ELR (cell line): Measurements from ENCODE around the gene CSTB.

Experiments
- DNase-seq: peaks from one replicate; pipeline ENCODE4 v3.0.0-alpha.2; 2015; ENCODE audit warnings: low read depth

CSTB gene

GRCh38 chr21:43810505-43811261, 34.6 kb upstream of the CSTB start:
- DNase-seq = peak; percentile 72

GRCh38 chr21:43809853-43810504, 33.9 kb upstream of the CSTB start:
- no peak for DNase-seq

DNA sequence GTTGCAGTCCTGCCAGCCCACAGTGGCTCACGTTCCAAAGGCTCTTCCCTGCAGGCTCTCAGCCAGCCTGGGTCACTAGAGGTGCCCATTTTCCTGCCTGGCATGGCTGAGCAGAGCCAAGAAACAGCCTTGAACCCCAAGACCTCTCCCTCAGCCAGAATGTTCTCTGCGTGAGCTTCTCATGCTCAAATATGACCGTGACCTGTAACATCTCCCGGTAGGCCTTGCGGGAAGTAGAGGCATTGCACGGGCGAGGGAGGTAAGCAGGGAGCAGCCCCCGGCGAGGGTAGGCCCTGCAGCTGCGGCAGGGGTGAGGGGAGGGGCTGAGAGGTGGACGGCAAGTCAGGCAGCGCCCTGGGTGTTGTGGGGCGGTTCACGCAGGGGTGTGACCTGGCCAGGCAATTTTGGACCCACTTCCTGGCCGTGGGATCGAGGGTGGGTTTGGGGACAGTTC, 33.3 kb upstream of the CSTB start:
- DNase-seq = no peak

- no peak for DNase-seq
Measured at GRCh38 chr21:43808832-43809251, 32.7 kb upstream of the CSTB start.

GRCh38 chr21:43808367-43808766, 32.3 kb upstream of the CSTB start:
- DNase-seq = no peak

- DNase-seq = no peak
Measured at GRCh38 chr21:43806017-43806710, 30.1 kb upstream of the CSTB start.

DNA sequence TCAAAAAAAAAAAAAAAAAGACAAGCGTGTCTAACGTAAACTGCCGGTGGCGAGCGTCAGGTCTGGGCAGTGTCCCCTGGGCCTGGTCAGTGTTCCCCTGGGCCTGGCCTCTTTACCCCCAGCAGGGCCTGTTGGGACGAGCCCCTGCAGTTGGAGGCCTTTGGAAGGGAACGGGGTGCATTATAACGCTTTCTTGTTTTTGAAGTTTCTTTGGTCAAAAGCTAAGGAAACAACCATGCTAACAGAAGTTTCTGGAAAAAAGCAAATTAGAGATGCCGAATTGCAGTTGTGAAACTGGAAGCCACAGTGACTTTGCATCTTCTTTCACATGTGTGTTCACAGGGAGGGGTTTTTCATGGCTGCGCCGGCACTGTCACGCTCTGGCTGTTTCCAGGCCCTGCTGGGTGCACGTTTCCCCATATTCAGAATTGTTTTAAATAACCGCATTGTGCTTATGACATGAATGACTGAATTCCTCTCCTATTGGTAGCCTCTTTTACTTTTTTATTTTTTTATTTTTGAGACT, 29.2 kb upstream of the CSTB start:
- no peak for DNase-seq

DNA sequence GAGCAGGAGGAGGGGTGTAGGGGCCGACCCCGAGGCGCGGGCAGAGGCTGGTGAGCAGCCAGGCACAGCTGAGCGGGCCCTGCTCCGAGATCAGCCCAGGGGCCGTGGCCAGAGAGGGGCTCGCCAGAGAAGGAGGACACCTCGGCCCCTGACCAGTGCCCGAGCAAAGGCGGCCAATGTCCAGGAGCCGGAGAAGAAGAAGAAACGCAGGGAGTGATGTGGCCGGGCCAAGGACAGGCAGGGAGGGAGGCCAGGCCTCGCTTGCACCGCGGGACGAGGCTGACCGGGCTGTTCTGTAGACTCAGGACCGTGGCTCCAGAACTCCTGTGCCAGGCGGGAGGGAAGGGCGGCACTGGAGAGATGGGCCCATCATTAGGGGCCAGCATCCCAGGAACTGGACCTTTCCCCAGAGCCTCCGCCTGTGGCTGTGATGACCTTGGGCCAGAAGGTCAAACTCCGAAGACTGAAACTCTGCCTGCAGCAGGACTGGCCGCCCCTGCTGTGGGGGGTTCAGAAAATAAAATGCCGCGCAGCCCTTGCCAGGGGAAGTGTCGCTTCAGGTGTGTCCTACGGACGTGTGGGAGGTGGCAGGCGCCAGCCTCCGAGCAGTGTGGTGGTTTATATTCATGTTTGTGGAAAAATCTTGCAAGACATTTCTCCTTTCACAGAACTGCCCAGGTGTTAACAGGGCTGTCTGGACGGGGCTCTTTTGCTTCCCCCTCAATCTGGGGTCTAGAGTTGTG, 27.6 kb upstream of the CSTB start:
- no peak for DNase-seq

GRCh38 chr21:43802713-43803313, 26.7 kb upstream of the CSTB start:
- no peak for DNase-seq

- no peak for DNase-seq
Measured at GRCh38 chr21:43801006-43801783, 25.1 kb upstream of the CSTB start.

GRCh38 chr21:43800566-43800965, 24.5 kb upstream of the CSTB start:
- DNase-seq = no peak

DNA sequence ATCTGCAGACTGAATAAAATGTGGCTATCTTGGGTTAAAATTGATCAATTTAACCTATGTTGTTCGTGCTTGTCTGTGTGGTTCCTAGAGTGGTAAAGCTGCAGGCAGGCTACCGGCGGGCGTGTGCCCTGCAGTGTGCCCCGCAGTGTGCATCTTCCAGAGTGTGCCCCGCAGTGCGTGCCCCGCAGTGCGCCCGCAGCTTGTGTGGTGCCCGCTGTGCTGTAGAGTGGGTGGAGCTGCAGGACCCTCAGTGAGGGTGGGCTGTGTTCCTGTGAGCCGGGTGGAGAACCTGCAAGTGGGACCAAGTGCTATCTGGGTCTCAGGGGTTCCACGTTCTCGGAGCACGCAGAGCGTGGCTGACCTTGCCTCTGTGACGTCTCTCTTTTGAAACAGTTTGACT, 24.0 kb upstream of the CSTB start:
- no peak for DNase-seq

DNA sequence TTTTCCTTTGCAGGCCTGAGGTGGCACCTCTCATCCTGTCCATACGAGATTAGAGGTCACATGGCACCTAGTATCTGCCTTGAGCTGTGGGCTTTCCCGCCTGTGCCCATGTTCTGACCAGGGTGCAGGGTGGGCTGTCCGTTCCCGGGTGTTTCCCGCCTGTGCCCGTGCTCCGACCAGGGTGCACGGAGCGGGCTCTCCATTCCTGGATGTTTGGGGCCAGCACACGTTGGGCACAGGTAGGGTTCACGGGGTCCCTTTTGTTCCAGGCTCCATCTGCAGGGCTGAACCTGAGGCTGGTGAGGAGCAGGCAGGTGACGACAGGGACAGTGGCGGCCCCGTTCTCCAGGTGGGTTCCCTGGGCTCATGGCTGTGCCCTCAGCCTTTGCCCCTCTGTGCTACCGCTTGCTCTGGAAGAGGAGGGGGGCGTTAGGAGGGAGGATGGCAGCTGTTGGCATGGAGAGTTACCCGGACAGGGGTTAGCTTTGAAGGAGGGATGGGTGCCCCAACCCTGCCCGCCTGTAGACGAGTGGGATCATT, 23.3 kb upstream of the CSTB start:
- DNase-seq = no peak

DNA sequence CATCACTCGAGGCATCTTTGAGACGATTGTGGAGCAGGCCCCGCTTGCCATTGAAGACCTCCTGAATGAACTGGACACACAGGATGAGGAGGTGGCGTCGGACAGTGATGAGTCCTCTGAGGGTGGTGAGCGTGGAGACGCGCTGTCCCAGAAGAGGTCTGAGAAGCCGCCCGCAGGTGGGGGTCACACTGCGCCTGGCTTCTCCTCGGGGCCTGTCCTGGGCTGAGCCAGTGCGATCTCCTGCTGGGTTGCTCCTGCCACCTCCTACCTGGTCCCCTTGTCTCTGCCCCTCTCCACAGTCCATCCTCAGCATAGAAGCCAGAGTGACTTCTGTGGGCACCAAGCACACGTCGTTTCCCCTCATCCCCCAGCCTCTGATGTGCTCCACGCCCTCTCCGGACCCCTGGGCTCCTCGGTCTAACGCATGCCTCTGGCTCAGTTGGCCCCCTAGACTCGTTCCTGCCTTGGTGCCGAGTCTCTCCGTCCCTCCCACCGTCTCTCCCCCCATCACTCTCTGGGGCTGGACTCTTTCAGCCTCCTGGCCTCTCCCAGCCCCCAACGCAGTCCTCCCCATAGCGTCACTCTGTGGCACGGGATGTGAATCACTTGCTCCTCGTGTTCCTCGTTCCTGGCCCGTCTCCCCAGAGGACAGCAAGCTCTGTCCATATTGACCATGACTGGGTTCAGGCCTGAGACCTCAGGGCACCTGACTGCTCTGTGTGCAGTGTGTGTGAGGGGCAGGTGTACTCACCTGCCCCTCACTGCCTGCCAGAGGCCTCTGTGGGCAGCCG, 22.0 kb upstream of the CSTB start:
- no peak for DNase-seq

GRCh38 chr21:43797415-43797814, 21.3 kb upstream of the CSTB start:
- no peak for DNase-seq

- no peak for DNase-seq
Measured at GRCh38 chr21:43794857-43795256, 18.7 kb upstream of the CSTB start.

DNA sequence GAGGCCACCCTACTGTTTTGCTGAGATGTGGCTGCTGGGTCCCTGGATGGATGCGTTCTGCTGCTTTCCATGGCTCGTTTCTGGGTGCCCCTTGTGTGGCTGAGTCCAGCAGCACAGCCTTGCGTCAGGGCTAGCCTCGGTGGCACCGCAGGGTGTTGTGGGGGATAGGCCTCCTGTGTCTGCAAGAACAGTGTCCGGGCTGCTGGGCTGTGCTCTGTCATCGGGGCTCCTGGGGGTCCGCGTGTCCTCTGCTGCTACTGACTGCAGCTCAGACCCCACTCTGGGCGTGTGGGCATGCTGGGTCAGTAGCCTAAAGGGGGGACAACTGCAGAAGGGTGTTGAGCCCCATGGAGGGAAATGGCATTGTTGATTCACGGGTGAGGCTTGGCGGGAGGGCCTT, 18.2 kb upstream of the CSTB start:
- no peak for DNase-seq

- DNase-seq = no peak
Measured at GRCh38 chr21:43793243-43793642, 17.1 kb upstream of the CSTB start.

DNA sequence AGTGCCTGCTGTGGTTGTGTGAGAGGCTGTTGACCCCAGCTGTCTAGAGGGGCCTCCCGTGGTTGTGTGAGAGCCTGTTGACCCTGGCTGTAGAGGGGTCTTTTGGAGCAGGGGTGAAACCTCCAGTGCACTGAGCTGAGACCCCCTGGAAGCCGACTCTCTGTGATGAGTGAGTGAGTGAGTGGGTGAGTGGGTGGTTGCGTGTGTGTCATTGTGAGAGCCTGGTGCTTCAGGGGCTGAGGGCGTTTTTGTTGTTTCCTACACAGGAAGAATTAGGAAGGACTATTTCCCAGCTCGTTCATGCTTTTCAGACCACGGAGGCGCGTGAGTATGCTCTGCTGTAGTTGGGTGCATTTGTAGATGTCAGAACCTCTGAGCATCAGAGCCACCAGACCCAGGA, 16.3 kb upstream of the CSTB start:
- no peak for DNase-seq

DNA sequence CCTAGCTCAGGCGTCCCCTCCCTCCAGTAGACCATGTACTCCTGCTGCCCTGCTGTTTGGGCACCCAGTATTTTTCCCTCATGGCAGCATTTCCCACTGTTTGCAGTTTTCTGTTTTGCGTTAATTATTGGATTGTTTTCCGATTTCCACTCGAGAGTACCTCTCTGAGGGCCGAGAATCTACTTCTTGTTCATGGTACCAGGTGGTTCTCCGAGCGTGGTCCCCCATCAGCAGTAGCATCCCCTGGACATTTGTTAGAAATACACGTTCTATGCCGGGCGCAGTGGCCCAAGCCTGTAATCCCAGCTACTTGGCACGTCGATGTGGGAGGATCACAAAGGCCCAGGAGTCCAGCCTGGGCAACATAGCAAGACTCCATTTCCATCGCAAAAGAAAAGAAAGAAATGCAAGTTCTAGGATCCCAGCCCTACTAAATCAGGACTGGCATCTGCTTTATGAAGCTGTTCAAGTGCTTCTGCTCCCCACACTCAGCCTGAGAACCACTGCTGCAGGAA, 14.0 kb upstream of the CSTB start:
- DNase-seq = no peak
